GM12872 (cell line): ENCODE results near the gene CFAP221.

ENCODE experiments used
- CTCF ChIP-seq: IDR thresholded peaks from 3 replicates; pipeline ENCODE4 v1.5.1; 2011; ENCODE audit warnings: low read depth, mild to moderate bottlenecking, low read length, moderate library complexity; ENCODE audit not compliant: insufficient read depth

The CFAP221 gene

GRCh38 chr2:119682578-119682977, 138.3 kb downstream of the CFAP221 start:
- no peak for TF ChIP-seq CTCF

GRCh38 chr2:119683074-119683712, 138.9 kb downstream of the CFAP221 start:
- no peak for TF ChIP-seq CTCF

- TF ChIP-seq CTCF = no peak
Observed at GRCh38 chr2:119683713-119684443, 139.6 kb downstream of the CFAP221 start.

GRCh38 chr2:119684518-119684917, 140.3 kb downstream of the CFAP221 start:
- no peak for TF ChIP-seq CTCF

GRCh38 chr2:119688616-119689015, 144.4 kb downstream of the CFAP221 start:
- no peak for TF ChIP-seq CTCF

GRCh38 chr2:119689218-119689617, 145.0 kb downstream of the CFAP221 start:
- TF ChIP-seq CTCF = no peak

- no peak for TF ChIP-seq CTCF
Observed at GRCh38 chr2:119691189-119691588, 146.9 kb downstream of the CFAP221 start.
